22Rv1 (cell line): ENCODE measurements around the gene THOC7.

Experiments
- CTCF ChIP-seq: fragments of 450-650 bp; IDR thresholded peaks from 2 replicates; pipeline ENCODE4 v1.5.1; 2017; ENCODE audit warnings: mild to moderate bottlenecking
- ZFX ChIP-seq: fragments of 450-650 bp; IDR thresholded peaks from 2 replicates; pipeline ENCODE4 v1.6.1; 2017; ENCODE audit warnings: antibody characterized with exemption, borderline replicate concordance

GRCh38 chr3:63911509-63911872, 47.9 kb upstream of the THOC7 start:
- TF ChIP-seq CTCF (no peak), ZFX (no peak)
